HCT116 (cell line): Measurements from ENCODE around the gene FLNA. TPM values are rescaled to one million over a fixed set of nuclear protein-coding genes. Genes with fewer than 3 reads are reported as not detected.

Source experiments
- ATAC-seq: fragments of 200-7000 bp; cut with Tn5 transposase; 2 replicates; pipeline ENCODE4 v1.9.1; 2020; ENCODE audit warnings: mild to moderate bottlenecking, moderate library complexity
- BruUV-seq: library from RNA; stranded (reverse); fragments of 400-500 nt; replicated peaks from 2 replicates; lab custom pipeline; 2021; lab: Mats Ljungman, UMichigan
- CTCF ChIA-PET: fragments of 300-600 bp; sonication (Branson Sonifier 250); formaldehyde crosslinking; loops from one replicate; lab custom pipeline; 2021; ENCODE audit warnings: antibody characterized with exemption; lab: Charles Lee
- POLR2A ChIA-PET: fragments of 300-600, 350-600 bp; sonication (Branson Sonifier 250); formaldehyde crosslinking; loops from one replicate; lab custom pipeline; 2021; ENCODE audit warnings: antibody characterized with exemption; lab: Charles Lee
- RAD21 ChIA-PET, 2 experiments: fragments of 300-600 bp; sonication (Branson Sonifier 250); formaldehyde crosslinking; loops; one replicate each; lab custom pipeline; 2023; ENCODE audit warnings: low total read pairs in 2 of 2; ENCODE audit not compliant: uncharacterized antibody in 2 of 2, unreplicated experiment in 2 of 2, low non-redundant PET in 1 of 2; lab: Charles Lee
- DNase-seq: peaks from one replicate; pipeline ENCODE4 v3.0.0-alpha.2; 2010; ENCODE audit warnings: low read depth, low spot score
- H2AFZ ChIP-seq: fragments of 200-600 bp; shearing (Covaris generic), sonication (generic); 2 replicates; pipeline ENCODE4 v1.6.1; 2017; ENCODE audit warnings: low read depth, mixed run types, mixed read lengths, antibody characterized with exemption, low read length; ENCODE audit not compliant: poor library complexity, severe bottlenecking
- H3K27ac ChIP-seq: 2 replicates; pipeline ENCODE4 v1.5.1; 2012; ENCODE audit warnings: low read depth, low read length
- H3K27me3 ChIP-seq: fragments of 200-600 bp; sonication (generic); 2 replicates; pipeline ENCODE4 v1.6.1; 2016; ENCODE audit warnings: mixed run types, low read length, mixed read lengths; ENCODE audit not compliant: insufficient read depth
- H3K36me3 ChIP-seq, 2 experiments: fragments of 200-500 bp in 1 of 2; fragments of 200-600 bp in 1 of 2; sonication (Bioruptor generic) in 1 of 2; sonication (generic) in 1 of 2; 2 replicates each; pipeline versions ENCODE4 v1.5.1 to v1.6.1; 2014 to 2016; ENCODE audit warnings: low read length in 2 of 2, inconsistent platforms in 1 of 2, mixed read lengths in 1 of 2, mixed run types in 1 of 2; ENCODE audit not compliant: insufficient read depth in 2 of 2, control insufficient read depth in 1 of 2
- H3K4me1 ChIP-seq, 2 experiments: fragments of 200-600 bp in 1 of 2; sonication (generic) in 1 of 2; 2 replicates each; pipeline versions ENCODE4 v1.5.1 to v1.6.1; 2012 to 2017; ENCODE audit warnings: low read length in 2 of 2, inconsistent platforms in 1 of 2, mild to moderate bottlenecking in 1 of 2, mixed read lengths in 1 of 2, mixed run types in 1 of 2, moderate library complexity in 1 of 2; ENCODE audit not compliant: insufficient read depth in 2 of 2, control insufficient read depth in 1 of 2
- H3K4me2 ChIP-seq: fragments of 200-600 bp; sonication (generic); 2 replicates; pipeline ENCODE4 v1.6.1; 2017; ENCODE audit warnings: mixed run types, low read length, mixed read lengths
- H3K4me3 ChIP-seq, 2 experiments: fragments of 200-600 bp in 1 of 2; sonication (generic) in 1 of 2; replicated peaks in 1 of 2; 2 replicates each; pipeline ENCODE4 v1.5.1; 2011 to 2016; ENCODE audit warnings: low read length in 2 of 2, control low read depth in 1 of 2, low read depth in 1 of 2, mild to moderate bottlenecking in 1 of 2, mixed read lengths in 1 of 2, mixed run types in 1 of 2
- H3K79me2 ChIP-seq: fragments of 200-600 bp; sonication (generic); 2 replicates; pipeline ENCODE4 v1.6.1; 2017; ENCODE audit warnings: mild to moderate bottlenecking, mixed run types, low read length, moderate library complexity, mixed read lengths; ENCODE audit not compliant: insufficient read depth
- H3K9ac ChIP-seq: fragments of 200-600 bp; sonication (generic); 2 replicates; pipeline ENCODE4 v1.6.1; 2016; ENCODE audit warnings: low read length, mixed read lengths
- H3K9me2 ChIP-seq: fragments of 200-600 bp; sonication (generic), shearing (Covaris generic); 2 replicates; pipeline ENCODE4 v1.6.1; 2017; ENCODE audit warnings: mixed run types, mild to moderate bottlenecking, moderate library complexity; ENCODE audit not compliant: insufficient read depth
- H3K9me3 ChIP-seq, 2 experiments: fragments of 200-500 bp in 1 of 2; fragments of 200-600 bp in 1 of 2; sonication (Bioruptor generic) in 1 of 2; sonication (generic) in 1 of 2; 2 replicates each; pipeline ENCODE4 v1.6.1; 2014 to 2017; ENCODE audit warnings: low read length in 2 of 2, mixed read lengths in 2 of 2, inconsistent platforms in 1 of 2, low read depth in 1 of 2, mild to moderate bottlenecking in 1 of 2, mixed run types in 1 of 2, moderate library complexity in 1 of 2; ENCODE audit not compliant: control insufficient read depth in 1 of 2, insufficient read depth in 1 of 2
- H4K20me1 ChIP-seq: fragments of 200-600 bp; sonication (generic), shearing (Covaris generic); 2 replicates; pipeline ENCODE4 v1.6.1; 2017; ENCODE audit warnings: mixed run types, mild to moderate bottlenecking, moderate library complexity; ENCODE audit not compliant: insufficient read depth
- ATF3 ChIP-seq: IDR thresholded peaks from 2 replicates; pipeline ENCODE4 v1.6.1; 2012
- CEBPB ChIP-seq: IDR thresholded peaks from 2 replicates; pipeline ENCODE4 v1.6.1; 2012; ENCODE audit warnings: low read depth
- EGR1 ChIP-seq: IDR thresholded peaks from 2 replicates; pipeline ENCODE4 v1.6.1; 2012; ENCODE audit warnings: low read depth
- ELF1 ChIP-seq: IDR thresholded peaks from 2 replicates; pipeline ENCODE4 v1.6.1; 2012; ENCODE audit warnings: low read depth, borderline replicate concordance
- EZH2phosphoT487 ChIP-seq: fragments of 200-600 bp; IDR thresholded peaks from 2 replicates; pipeline ENCODE4 v1.6.1; 2018; ENCODE audit warnings: antibody characterized with exemption, borderline replicate concordance
- MAX ChIP-seq: IDR thresholded peaks from 2 replicates; pipeline ENCODE4 v1.6.1; 2012
- POLR2A ChIP-seq: IDR thresholded peaks from 2 replicates; pipeline ENCODE4 v1.7.0; 2011; ENCODE audit warnings: borderline replicate concordance; ENCODE audit not compliant: insufficient read depth, insufficient read length; ENCODE audit errors: extremely low read depth
- POLR2AphosphoS5 ChIP-seq: IDR thresholded peaks from 2 replicates; pipeline ENCODE4 v1.6.1; 2011; ENCODE audit warnings: mild to moderate bottlenecking, low read depth, low read length, moderate library complexity
- REST ChIP-seq: IDR thresholded peaks from 2 replicates; pipeline ENCODE4 v1.6.1; 2012; ENCODE audit warnings: low read depth
- SP1 ChIP-seq: IDR thresholded peaks from 2 replicates; pipeline ENCODE4 v1.6.1; 2012; ENCODE audit warnings: low read depth
- TCF7L2 ChIP-seq: IDR thresholded peaks from 2 replicates; pipeline ENCODE4 v1.7.0; 2011; ENCODE audit warnings: borderline replicate concordance, inconsistent platforms; ENCODE audit not compliant: insufficient read depth, insufficient read length; ENCODE audit errors: extremely low read depth
- YY1 ChIP-seq: IDR thresholded peaks from 2 replicates; pipeline ENCODE4 v1.6.1; 2011; ENCODE audit warnings: low read length, low read depth, moderate library complexity, mild to moderate bottlenecking; ENCODE audit not compliant: insufficient replicate concordance; ENCODE audit errors: extremely low read depth
- ZBTB33 ChIP-seq: IDR thresholded peaks from 2 replicates; pipeline ENCODE4 v1.6.1; 2011; ENCODE audit warnings: mild to moderate bottlenecking, low read length, moderate library complexity; ENCODE audit not compliant: insufficient replicate concordance; ENCODE audit errors: extremely low read depth
- ZFX ChIP-seq: fragments of 450-650 bp; IDR thresholded peaks from 2 replicates; pipeline ENCODE4 v1.6.1; 2017
- intact Hi-C: fragments of 100-400 bp; cut with micrococcal nuclease; formaldehyde crosslinking; loops from 2 replicates; pipeline ENCODE4 v1.10.0; 2022
- total RNA-seq: library from RNA; stranded (reverse); gene quantifications from one replicate; pipeline ENCODE4 v1.2.1, GENCODE V29; 2021; ENCODE audit not compliant: unreplicated experiment
- TF ChIP-seq, protein P1 (sequence below), 3 experiments: fragments of 200-600 bp in 1 of 3; sonication (generic) in 1 of 3; IDR thresholded peaks in 2 of 3; conservative IDR thresholded peaks in 1 of 3; 2 replicates each; pipeline ENCODE4 v1.5.1; 2012 to 2017; ENCODE audit warnings: low read depth in 2 of 3, low read length in 2 of 3, antibody characterized with exemption in 1 of 3, borderline replicate concordance in 1 of 3, control low read depth in 1 of 3, mild to moderate bottlenecking in 1 of 3, mixed read lengths in 1 of 3, mixed run types in 1 of 3, moderate library complexity in 1 of 3; ENCODE audit not compliant: insufficient read depth in 1 of 3

FLNA gene
- total RNA-seq, 1 experiment from 2014 or later = 546 TPM

- Histone ChIP-seq H4K20me1 (no peaks in the 10 kb centered on the region), H3K9ac (no peak overlapping the region), H3K36me3 (no peaks in the 10 kb centered on the region), H3K27ac (no peak overlapping the region), H3K4me3 (no peak overlapping the region), H3K79me2 (no peaks in the 10 kb centered on the region)
- ATAC-seq (no peak), DNase-seq (no peak)
- intact Hi-C loops = no loop called here
- no TSS peak for BruUV-seq
- RAD21 ChIA-PET = no interaction called here
- CTCF ChIA-PET = no interaction called here
- POLR2A ChIA-PET = no interaction called here
- no peak for TF ChIP-seq ATF3
- no peak for TF ChIP-seq REST
- TF ChIP-seq POLR2AphosphoS5 = no peak
- TF ChIP-seq POLR2A = no peak
- no peak for TF ChIP-seq YY1
- no peak for TF ChIP-seq ELF1
- TF ChIP-seq ZFX = no peak
- TF ChIP-seq EZH2phosphoT487 = no peak
- no peak for TF ChIP-seq ZBTB33
- TF ChIP-seq, protein P1, sequence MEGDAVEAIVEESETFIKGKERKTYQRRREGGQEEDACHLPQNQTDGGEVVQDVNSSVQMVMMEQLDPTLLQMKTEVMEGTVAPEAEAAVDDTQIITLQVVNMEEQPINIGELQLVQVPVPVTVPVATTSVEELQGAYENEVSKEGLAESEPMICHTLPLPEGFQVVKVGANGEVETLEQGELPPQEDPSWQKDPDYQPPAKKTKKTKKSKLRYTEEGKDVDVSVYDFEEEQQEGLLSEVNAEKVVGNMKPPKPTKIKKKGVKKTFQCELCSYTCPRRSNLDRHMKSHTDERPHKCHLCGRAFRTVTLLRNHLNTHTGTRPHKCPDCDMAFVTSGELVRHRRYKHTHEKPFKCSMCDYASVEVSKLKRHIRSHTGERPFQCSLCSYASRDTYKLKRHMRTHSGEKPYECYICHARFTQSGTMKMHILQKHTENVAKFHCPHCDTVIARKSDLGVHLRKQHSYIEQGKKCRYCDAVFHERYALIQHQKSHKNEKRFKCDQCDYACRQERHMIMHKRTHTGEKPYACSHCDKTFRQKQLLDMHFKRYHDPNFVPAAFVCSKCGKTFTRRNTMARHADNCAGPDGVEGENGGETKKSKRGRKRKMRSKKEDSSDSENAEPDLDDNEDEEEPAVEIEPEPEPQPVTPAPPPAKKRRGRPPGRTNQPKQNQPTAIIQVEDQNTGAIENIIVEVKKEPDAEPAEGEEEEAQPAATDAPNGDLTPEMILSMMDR (IDR thresholded peaks at IDR 0.05 in 2 of 3, conservative IDR thresholded peaks at IDR 0.05 in 1 of 3; ENCODE audit: borderline replicate concordance in 1 of 3, insufficient read depth in 1 of 3, low read depth in 2 of 3, low read length in 2 of 3) = no peak
- no peak for TF ChIP-seq MAX
- no peak for TF ChIP-seq SP1
- no peak for TF ChIP-seq TCF7L2
- TF ChIP-seq CEBPB = no peak
- TF ChIP-seq EGR1 = no peak
- TF ChIP-seq, all 23 proteins: peak for 0
- Histone ChIP-seq H3K4me2 (no peak overlapping the region), H3K9me2 (no peaks in the 10 kb centered on the region), H3K9me3 (no peaks in the 10 kb centered on the region), H2AFZ (no peak overlapping the region), H3K4me1 (0 out of 4 replicates have a peak, but pooled peaks cover 0 to 4% of the 10 kb centered on the region in 2 experiments), H3K27me3 (no peaks in the 10 kb centered on the region)
These were observed 68.8 kb downstream of the FLNA start for GRCh38 chrX:154305541-154306205.
